HUES48 (cell line): ENCODE results near the gene IGF2R.

Source experiments
- H3K27ac ChIP-seq: one replicate; pipeline ENCODE4 v1.7.0; 2013; ENCODE audit warnings: low read depth, low read length, inconsistent platforms
- H3K27me3 ChIP-seq: 2 replicates; pipeline ENCODE4 v1.6.1; 2013; ENCODE audit warnings: mild to moderate bottlenecking, low read length; ENCODE audit not compliant: control insufficient read depth, insufficient read depth
- H3K36me3 ChIP-seq: 2 replicates; pipeline ENCODE4 v1.6.1; 2013; ENCODE audit warnings: low read length; ENCODE audit not compliant: control insufficient read depth, insufficient read depth
- H3K4me1 ChIP-seq: 2 replicates; pipeline ENCODE4 v1.6.1; 2013; ENCODE audit warnings: mild to moderate bottlenecking, low read length; ENCODE audit not compliant: control insufficient read depth, insufficient read depth
- H3K4me3 ChIP-seq: 2 replicates; pipeline ENCODE4 v1.5.1; 2013; ENCODE audit warnings: mild to moderate bottlenecking, low read depth, low read length
- H3K9ac ChIP-seq: 2 replicates; pipeline ENCODE4 v1.6.1; 2013; ENCODE audit warnings: mild to moderate bottlenecking, low read depth, low read length, moderate library complexity
- H3K9me3 ChIP-seq: 2 replicates; pipeline ENCODE4 v1.6.1; 2013; ENCODE audit warnings: low read length; ENCODE audit not compliant: control insufficient read depth, insufficient read depth

IGF2R gene

DNA sequence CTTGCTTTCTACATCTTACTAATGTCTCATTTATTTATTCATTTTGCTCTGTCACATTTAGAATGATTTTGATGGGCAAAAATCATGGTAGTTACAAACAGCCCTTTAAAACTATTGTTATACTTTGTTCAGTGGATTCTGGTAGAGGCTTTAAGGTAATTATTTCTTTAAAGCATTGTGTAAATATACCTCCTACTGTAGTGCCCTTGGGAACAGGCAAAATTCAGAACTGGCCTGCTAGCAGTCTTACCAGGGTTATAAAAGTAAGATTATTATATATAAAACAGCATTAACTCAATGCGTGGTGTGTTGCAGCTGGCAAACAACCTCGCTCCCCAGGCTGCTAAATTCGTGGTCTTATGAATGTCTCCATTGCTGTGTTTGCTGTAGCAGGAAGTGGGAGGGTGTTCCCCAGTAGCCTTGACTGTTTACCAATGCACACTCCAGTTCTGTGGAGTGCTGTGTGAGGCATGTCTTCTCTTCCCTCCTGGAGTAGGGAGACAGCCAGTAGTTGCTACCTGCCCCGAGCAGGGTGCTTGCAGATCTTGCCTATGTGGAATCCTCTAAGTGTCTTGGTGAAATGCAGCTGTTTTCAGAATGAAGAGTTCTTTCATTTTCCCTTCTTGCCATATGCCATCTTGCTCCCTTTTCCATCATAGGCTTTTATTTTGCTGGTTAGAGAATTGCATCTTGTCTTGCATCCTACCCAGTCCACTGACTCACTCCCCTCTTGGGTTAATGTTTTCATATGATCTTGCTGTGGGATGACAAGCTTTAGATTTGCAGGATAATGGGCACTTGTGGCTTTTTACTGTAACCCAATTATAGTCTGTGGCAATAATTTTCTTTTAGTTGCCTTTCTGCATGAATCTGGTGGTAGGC, 45.3 kb downstream of the IGF2R start:
- Histone ChIP-seq H3K27me3 (no peaks in the 10 kb centered on the region), H3K9ac (no peak overlapping the region), H3K4me1 (no peaks in the 10 kb centered on the region), H3K9me3 (no peaks in the 10 kb centered on the region), H3K36me3 (peaks cover 56% of the 10 kb centered on the region), H3K4me3 (no peak overlapping the region), H3K27ac (no peak overlapping the region)

DNA sequence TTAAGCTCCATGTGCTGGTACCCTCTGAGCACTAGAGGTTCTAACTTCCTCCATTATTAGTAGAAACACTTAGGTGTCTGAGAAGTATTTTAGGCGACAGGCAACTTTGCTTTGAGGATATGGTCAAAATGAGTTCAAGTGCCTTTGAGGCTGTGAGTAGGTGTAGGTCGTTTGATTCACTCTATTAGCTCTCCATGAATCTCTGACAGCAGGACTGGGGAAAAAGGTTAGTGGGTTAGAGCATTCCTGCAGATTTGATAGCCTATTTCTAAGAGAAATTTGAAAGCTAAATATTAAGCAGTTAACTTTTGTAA, 45.9 kb downstream of the IGF2R start:
- Histone ChIP-seq H3K9ac (no peak overlapping the region), H3K4me1 (no peaks in the 10 kb centered on the region), H3K27ac (no peak overlapping the region), H3K9me3 (no peaks in the 10 kb centered on the region), H3K4me3 (no peak overlapping the region), H3K27me3 (no peaks in the 10 kb centered on the region), H3K36me3 (peaks cover 50% of the 10 kb centered on the region)

DNA sequence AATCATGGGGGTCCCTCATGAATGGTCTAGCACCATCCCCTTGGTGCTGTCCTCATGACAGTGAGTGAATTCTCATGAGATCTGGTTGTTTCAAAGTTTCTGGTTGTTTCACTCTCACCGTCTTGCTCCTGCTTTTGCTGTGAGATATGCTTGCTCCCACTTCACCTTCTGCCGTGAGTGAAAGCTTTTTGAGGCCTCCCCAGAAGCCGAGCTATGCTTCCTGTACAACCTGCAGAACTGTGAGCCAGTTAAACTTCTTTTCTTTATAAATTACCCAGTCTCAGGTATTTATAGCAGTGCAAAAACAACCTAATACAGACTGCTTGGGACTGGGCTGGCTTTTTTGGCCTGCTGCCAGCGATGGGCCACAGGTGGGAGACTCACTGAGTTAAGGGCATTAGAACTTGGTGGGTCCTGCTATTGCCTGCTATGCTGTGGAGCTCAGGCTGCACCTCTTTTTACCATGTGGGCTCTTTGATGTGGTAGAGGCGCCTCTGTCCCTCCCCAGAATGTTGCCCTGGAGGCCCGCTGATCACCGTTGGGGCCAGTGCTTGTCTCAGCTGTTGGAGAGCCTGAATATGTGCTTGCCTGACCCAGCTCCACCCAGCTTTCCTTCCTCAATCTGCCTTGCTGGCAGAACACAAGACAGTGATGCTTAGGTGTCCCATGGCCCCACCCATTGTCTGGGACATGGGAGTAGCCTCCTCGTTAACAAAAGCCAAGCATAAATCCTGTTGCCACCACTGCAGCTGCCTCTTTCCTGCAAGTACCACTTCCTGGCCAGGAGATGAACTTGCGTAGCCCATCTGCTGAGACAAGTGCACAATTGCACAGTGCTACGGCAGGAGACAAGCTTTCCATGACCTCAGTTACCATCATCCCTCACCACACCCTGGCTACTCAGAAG, 47.1 kb downstream of the IGF2R start:
- Histone ChIP-seq H3K9me3 (no peaks in the 10 kb centered on the region), H3K4me1 (no peaks in the 10 kb centered on the region), H3K9ac (no peak overlapping the region)

DNA sequence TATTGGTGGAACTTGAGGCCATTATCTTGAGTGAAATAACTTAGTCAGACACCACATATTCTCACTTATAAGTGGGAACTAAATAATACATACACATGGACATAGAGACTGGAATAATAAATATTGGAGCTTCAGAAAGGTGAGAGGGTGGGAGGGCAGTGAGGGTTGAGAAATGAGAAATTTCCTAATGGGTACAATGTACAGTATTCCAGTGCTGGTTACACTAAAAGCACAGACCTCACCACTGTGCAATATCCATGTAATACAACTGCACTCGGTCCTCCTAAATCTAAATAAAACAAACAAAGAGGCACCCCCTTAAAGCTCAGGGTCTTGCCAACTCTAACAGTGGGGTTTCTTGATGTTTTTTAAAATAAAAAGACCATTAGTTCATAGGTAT, 53.2 kb downstream of the IGF2R start:
- Histone ChIP-seq H3K27me3 (no peaks in the 10 kb centered on the region), H3K4me1 (no peaks in the 10 kb centered on the region), H3K36me3 (peaks cover 33% of the 10 kb centered on the region), H3K4me3 (no peak overlapping the region), H3K9ac (no peak overlapping the region), H3K27ac (no peak overlapping the region), H3K9me3 (no peaks in the 10 kb centered on the region)

More for the DNA sequence above, 47.1 kb downstream of the IGF2R start:
- H3K27me3 ChIP-seq, result no peaks in the 10 kb centered on the region
- H3K36me3 ChIP-seq, result peaks cover 38% of the 10 kb centered on the region
- H3K4me3 ChIP-seq, result no peak overlapping the region
- H3K27ac ChIP-seq, result no peak overlapping the region

DNA sequence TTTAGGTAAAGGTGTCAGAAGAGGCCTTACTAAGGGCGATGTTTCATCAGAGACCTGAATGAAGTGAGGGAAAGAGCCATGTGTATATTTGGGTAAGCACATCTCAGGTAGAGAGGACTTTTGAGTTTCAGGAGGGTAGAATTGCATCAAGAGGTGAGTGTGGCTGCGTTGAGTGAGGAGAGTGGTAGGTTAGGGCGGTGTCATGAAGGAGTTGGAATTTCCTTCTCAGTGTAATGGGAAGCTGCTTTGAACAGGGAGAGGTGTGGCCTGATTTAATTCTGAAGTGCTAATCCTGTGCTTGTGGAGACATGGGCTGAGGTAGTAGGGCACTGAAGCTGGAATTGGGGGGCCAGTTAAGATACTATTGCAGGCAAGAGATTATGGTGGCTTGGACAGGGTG, 53.9 kb downstream of the IGF2R start:
- H3K4me3 ChIP-seq, result no peak overlapping the region
- H3K4me1 ChIP-seq, result no peaks in the 10 kb centered on the region
- H3K9ac ChIP-seq, result no peak overlapping the region
- no peaks in the 10 kb centered on the region for H3K27me3 ChIP-seq
- H3K36me3 ChIP-seq, result peaks cover 40% of the 10 kb centered on the region
- H3K27ac ChIP-seq, result no peak overlapping the region
- H3K9me3 ChIP-seq, result no peaks in the 10 kb centered on the region

DNA sequence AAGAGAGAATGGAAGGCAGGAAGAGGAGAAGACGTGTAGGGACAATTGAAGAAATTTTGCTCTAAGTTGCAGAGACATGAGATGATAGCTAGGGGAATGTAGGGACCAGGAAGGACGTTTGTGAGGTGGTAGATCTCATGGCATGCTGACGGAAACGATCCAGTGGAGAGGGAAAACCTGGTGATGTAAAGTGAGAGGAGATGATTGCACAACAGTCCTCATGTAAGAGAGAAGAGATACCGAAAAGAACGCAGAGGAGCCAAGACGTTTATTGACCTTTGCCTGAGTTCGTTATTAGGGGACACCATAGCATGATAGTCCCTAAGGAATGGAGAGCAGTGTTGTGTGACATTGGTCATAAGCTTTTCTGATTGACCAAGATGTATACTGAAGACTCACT, 55.3 kb downstream of the IGF2R start:
- Histone ChIP-seq H3K4me3 (no peak overlapping the region), H3K36me3 (peaks cover 52% of the 10 kb centered on the region), H3K9me3 (no peaks in the 10 kb centered on the region), H3K27ac (no peak overlapping the region), H3K4me1 (no peaks in the 10 kb centered on the region), H3K9ac (no peak overlapping the region), H3K27me3 (no peaks in the 10 kb centered on the region)

DNA sequence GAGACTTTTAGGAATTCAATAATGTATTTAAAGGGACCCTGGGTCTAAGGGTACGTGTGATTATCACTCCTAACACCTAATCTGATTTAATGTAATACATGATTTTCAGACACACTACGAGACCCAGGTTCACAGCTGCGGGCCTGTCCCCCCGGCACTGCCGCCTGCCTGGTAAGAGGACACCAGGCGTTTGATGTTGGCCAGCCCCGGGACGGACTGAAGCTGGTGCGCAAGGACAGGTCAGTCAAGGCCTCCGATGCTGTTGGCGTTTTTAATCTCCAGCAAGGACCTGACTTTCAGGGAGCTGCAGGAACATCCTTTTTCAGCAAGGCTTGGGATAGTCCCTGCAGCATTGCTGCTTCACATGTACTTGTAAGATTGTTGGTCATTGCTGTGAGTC, 58.2 kb downstream of the IGF2R start:
- H3K27me3 ChIP-seq, result no peaks in the 10 kb centered on the region
- no peak overlapping the region for H3K4me3 ChIP-seq
- H3K9me3 ChIP-seq, result no peaks in the 10 kb centered on the region
- H3K27ac ChIP-seq, result no peak overlapping the region
- no peaks in the 10 kb centered on the region for H3K4me1 ChIP-seq
- peaks cover 80% of the 10 kb centered on the region for H3K36me3 ChIP-seq
- H3K9ac ChIP-seq, result no peak overlapping the region

DNA sequence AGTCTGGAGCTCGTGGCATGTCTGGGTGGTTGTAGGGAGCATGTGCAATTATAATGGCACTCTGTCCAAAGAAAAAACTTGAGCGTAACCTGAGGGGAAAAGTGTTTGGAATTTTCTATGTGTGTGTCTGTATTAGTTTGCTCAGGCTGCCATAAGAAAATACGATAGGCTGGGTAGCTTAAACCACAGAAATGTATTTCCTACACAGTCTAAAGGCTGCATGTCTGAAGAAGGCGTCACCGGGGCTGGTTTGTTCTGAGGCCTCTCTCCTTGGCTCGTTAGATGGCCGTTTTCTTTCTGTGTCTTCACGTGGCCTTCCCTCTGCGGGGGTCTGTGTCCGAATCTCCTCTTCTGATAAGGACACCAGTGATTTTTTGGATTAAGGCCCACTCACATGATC, 59.0 kb downstream of the IGF2R start:
- H3K9ac ChIP-seq, result no peak overlapping the region

DNA sequence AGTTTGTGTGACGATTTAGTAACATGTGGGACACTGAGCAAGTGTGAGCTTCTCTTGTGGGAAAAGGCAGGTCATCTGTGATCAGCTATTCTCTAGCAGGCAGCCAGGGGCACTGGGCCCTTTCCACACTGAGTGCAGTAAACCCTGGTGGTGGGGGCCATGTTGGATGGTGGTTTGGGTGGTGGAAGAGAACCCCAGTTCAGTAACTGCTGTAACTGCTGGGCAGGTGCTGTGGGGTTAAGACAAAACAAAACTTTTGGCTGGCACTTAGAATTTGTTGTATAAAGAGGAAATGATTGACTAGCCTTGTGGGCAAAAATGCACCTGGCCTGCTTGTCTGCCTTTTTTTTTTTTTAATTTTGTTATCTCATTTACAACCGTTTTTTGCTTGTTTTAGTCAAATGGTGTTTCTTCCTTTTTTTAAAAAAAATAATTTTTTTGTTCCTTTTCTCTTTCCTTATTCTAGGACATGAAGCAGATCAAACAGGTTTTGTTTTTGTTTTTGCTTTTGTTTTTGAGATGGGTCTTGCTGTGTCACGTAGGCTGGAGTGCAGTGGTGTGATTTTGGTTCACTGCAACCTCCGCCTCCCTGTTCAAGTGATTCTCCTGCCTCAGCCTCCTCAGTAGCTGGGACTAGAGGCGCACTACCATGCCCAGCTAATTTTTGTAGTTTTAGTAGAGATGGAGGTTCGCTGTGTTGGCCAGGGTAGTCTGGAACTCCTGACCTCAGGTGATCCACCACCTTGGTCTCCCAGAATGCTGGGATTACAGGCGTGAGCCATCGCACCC, 59.8 kb downstream of the IGF2R start:
- Histone ChIP-seq H3K9ac (no peak overlapping the region), H3K4me3 (no peak overlapping the region), H3K4me1 (no peaks in the 10 kb centered on the region), H3K36me3 (peaks cover 96% of the 10 kb centered on the region), H3K27ac (no peak overlapping the region), H3K9me3 (no peaks in the 10 kb centered on the region), H3K27me3 (no peaks in the 10 kb centered on the region)

More for the DNA sequence above, 59.0 kb downstream of the IGF2R start:
- H3K4me3 ChIP-seq, result no peak overlapping the region
- H3K36me3 ChIP-seq, result peaks cover 88% of the 10 kb centered on the region
- no peaks in the 10 kb centered on the region for H3K9me3 ChIP-seq
- H3K4me1 ChIP-seq, result no peaks in the 10 kb centered on the region
- no peak overlapping the region for H3K27ac ChIP-seq
- H3K27me3 ChIP-seq, result no peaks in the 10 kb centered on the region

DNA sequence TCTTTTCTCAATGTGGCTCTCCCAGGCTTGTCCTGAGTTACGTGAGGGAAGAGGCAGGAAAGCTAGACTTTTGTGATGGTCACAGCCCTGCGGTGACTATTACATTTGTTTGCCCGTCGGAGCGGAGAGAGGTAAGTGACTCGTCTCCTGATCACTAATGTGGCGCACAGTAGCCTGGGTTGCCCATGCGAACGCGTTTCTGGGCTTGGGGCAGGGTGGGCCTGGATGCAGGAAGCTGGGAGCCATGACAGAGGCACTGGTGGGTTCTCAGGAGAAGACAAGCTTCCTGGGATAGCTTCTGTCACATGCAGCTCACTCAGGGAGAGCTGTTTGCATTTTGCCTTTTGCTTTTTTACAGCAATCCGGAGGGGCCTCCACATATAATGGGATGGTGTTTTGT, 60.6 kb downstream of the IGF2R start:
- H3K9ac ChIP-seq, result no peak overlapping the region
- no peak overlapping the region for H3K4me3 ChIP-seq
- no peak overlapping the region for H3K27ac ChIP-seq
- H3K4me1 ChIP-seq, result no peaks in the 10 kb centered on the region
- no peaks in the 10 kb centered on the region for H3K9me3 ChIP-seq
- no peaks in the 10 kb centered on the region for H3K27me3 ChIP-seq
- peaks cover 97% of the 10 kb centered on the region for H3K36me3 ChIP-seq
